Fibroblast of upper back skin (primary cell): ENCODE results near the gene SLC1A1.
A peak's percentile ranks its signal among the peaks of the same experiment; 100 is the strongest.
"Not testable (repeated sequence)": the region's sequence is repeated elsewhere in the genome, so short reads cannot be mapped to it uniquely, and the experiment has no call there.

Source experiments
- DNase-seq: peaks from one replicate; pipeline ENCODE4 v3.0.0-alpha.2; 2013

SLC1A1 gene

GRCh38 chr9:4507306-4508130 is 17.2 kb downstream of the SLC1A1 start:
- peak; percentile 38 for DNase-seq

- peak; percentile 75 for DNase-seq
Measured at GRCh38 chr9:4508246-4508906, 18.1 kb downstream of the SLC1A1 start.

- DNase-seq, result peak; percentile 90
Measured at GRCh38 chr9:4508907-4509589, 18.8 kb downstream of the SLC1A1 start.

GRCh38 chr9:4509590-4509984 is 19.3 kb downstream of the SLC1A1 start:
- DNase-seq, result no peak

- DNase-seq, result no peak
Measured at GRCh38 chr9:4510546-4511322, 20.5 kb downstream of the SLC1A1 start.

GRCh38 chr9:4514252-4515128 is 24.2 kb downstream of the SLC1A1 start:
- DNase-seq, result no peak

- DNase-seq, result no peak
Measured at GRCh38 chr9:4515958-4516375, 25.7 kb downstream of the SLC1A1 start.

GRCh38 chr9:4517274-4517673 is 27.0 kb downstream of the SLC1A1 start:
- no peak for DNase-seq

GRCh38 chr9:4519604-4520003 is 29.3 kb downstream of the SLC1A1 start:
- no peak for DNase-seq

- DNase-seq, result no peak
Measured at GRCh38 chr9:4520055-4520454, 29.8 kb downstream of the SLC1A1 start.

- DNase-seq, result no peak
Measured at GRCh38 chr9:4530375-4530774, 40.1 kb downstream of the SLC1A1 start.

- DNase-seq, result peak; percentile 49
Measured at GRCh38 chr9:4530831-4531230, 40.6 kb downstream of the SLC1A1 start.

GRCh38 chr9:4531355-4531754 is 41.1 kb downstream of the SLC1A1 start:
- not testable (repeated sequence) for DNase-seq

GRCh38 chr9:4533881-4534280 is 43.6 kb downstream of the SLC1A1 start:
- DNase-seq, result not testable (repeated sequence)

GRCh38 chr9:4536196-4536595 is 45.9 kb downstream of the SLC1A1 start:
- not testable (repeated sequence) for DNase-seq

GRCh38 chr9:4537581-4537980 is 47.3 kb downstream of the SLC1A1 start:
- no peak for DNase-seq

GRCh38 chr9:4538107-4538506 is 47.8 kb downstream of the SLC1A1 start:
- DNase-seq, result no peak

- DNase-seq, result no peak
Measured at GRCh38 chr9:4538621-4539020, 48.4 kb downstream of the SLC1A1 start.

- no peak for DNase-seq
Measured at GRCh38 chr9:4540425-4540824, 50.2 kb downstream of the SLC1A1 start.

- DNase-seq, result no peak
Measured at GRCh38 chr9:4541281-4541680, 51.0 kb downstream of the SLC1A1 start.

- no peak for DNase-seq
Measured at GRCh38 chr9:4541856-4542255, 51.6 kb downstream of the SLC1A1 start.

- not testable (repeated sequence) for DNase-seq
Measured at GRCh38 chr9:4544714-4545113, 54.4 kb downstream of the SLC1A1 start.
